ENCODE results near the gene ECT2. TPM values are rescaled to one million over a fixed set of nuclear protein-coding genes. Genes with fewer than 3 reads are reported as not detected.
"Not testable (repeated sequence)": the region's sequence is repeated elsewhere in the genome, so short reads cannot be mapped to it uniquely, and the experiment has no call there.

ECT2 gene
- total and polyA plus RNA-seq, 7 donors = 1.9 to 6.9 (median 2.2) TPM

DNA sequence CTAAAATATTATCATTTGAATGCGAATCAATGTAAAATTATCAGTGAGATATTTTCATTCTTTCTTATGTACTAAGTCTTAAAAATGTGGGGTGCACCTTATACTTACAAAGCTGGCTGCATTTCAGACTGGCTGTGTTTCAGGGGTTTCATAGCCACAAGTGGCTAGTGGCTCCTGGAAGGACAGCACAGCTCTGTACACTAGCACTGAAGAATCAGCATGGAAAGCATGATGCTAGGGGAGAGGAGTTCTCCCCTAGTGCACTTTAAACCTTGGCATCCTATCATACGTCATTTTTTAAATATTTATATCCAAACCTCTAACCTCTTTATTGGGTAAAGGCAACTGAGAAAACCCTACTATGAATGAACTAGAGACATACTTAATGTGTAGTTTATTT is 66.4 kb downstream of the ECT2 start:
- Histone ChIP-seq H3K4me3 (no peak overlapping the region), H3K27ac (no peak overlapping the region), H3K9me3 (no peaks in the 10 kb centered on the region), H3K27me3 (ENCODE audit: insufficient read depth in 3 of 3, low read length in 2 of 3) (no peaks in the 10 kb centered on the region), H3K4me1 (no peaks in the 10 kb centered on the region), H3K36me3 (ENCODE audit: insufficient read depth in 1 of 2, low read depth in 1 of 2) (no peaks in the 10 kb centered on the region)
- no peak for ATAC-seq
- WGBS, 3 donors = 91 to 94% (median 92%) methylated on average over 2 of the region's 2 CpGs
- intact Hi-C loops (cut with DNase I) = no loop called here
- TF ChIP-seq, protein P1, sequence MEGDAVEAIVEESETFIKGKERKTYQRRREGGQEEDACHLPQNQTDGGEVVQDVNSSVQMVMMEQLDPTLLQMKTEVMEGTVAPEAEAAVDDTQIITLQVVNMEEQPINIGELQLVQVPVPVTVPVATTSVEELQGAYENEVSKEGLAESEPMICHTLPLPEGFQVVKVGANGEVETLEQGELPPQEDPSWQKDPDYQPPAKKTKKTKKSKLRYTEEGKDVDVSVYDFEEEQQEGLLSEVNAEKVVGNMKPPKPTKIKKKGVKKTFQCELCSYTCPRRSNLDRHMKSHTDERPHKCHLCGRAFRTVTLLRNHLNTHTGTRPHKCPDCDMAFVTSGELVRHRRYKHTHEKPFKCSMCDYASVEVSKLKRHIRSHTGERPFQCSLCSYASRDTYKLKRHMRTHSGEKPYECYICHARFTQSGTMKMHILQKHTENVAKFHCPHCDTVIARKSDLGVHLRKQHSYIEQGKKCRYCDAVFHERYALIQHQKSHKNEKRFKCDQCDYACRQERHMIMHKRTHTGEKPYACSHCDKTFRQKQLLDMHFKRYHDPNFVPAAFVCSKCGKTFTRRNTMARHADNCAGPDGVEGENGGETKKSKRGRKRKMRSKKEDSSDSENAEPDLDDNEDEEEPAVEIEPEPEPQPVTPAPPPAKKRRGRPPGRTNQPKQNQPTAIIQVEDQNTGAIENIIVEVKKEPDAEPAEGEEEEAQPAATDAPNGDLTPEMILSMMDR (IDR thresholded peaks at IDR 0.05) = no peak
- DNase-seq = no peak

DNA sequence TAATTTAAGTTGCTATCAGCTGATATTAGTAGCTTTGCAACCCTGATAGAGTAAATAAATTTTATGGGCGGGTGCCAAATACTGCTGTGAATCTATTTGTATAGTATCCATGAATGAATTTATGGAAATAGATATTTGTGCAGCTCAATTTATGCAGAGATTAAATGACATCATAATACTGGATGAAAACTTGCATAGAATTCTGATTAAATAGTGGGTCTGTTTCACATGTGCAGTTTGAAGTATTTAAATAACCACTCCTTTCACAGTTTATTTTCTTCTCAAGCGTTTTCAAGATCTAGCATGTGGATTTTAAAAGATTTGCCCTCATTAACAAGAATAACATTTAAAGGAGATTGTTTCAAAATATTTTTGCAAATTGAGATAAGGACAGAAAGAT is 70.0 kb downstream of the ECT2 start:
- H3K27me3 ChIP-seq (ENCODE audit: insufficient read depth in 3 of 3, low read length in 2 of 3) = no peaks in the 10 kb centered on the region
- TF ChIP-seq, protein P1 (IDR thresholded peaks at IDR 0.05) = no peak

DNA sequence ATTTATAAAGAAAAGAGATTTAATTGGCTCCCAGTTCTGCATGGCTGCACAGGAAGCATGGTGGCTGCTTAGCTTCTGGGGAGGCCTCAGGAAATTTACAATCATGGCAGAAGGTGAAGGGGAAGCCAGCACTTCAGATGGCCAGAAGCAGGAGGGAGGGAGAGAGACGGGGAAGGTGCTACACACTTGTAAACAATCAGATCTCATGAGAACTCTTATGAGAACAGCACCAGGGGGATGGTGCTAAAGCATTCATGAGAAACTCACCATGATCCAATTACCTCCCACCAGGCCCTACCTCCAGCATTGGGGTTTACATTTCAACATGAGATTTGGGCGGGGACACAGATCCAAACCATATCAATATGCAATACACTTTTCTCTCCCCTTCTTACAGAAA is 73.7 kb downstream of the ECT2 start:
- H3K27ac ChIP-seq = no peak overlapping the region
- no peaks in the 10 kb centered on the region for H3K27me3 ChIP-seq (ENCODE audit: insufficient read depth in 3 of 3, low read length in 2 of 3)
- intact Hi-C loops (cut with DNase I) = no loop called here
- no peak for ATAC-seq
- H3K36me3 ChIP-seq (ENCODE audit: insufficient read depth in 1 of 2, low read depth in 1 of 2) = no peaks in the 10 kb centered on the region
- TF ChIP-seq, protein P1 (IDR thresholded peaks at IDR 0.05) = no peak
- DNase-seq = no peak
- no peaks in the 10 kb centered on the region for H3K4me1 ChIP-seq
- WGBS, 3 donors = 76 to 92% (median 84%) methylated on average over 2 of the region's 2 CpGs
- no peaks in the 10 kb centered on the region for H3K9me3 ChIP-seq
- H3K4me3 ChIP-seq = no peak overlapping the region

More for the DNA sequence above, 70.0 kb downstream of the ECT2 start:
- intact Hi-C loops (cut with DNase I) = no loop called here
- ATAC-seq = no peak
- no peak for DNase-seq
- Histone ChIP-seq H3K4me1 (no peaks in the 10 kb centered on the region), H3K36me3 (ENCODE audit: insufficient read depth in 1 of 2, low read depth in 1 of 2) (no peaks in the 10 kb centered on the region), H3K27ac (no peak overlapping the region), H3K9me3 (no peaks in the 10 kb centered on the region), H3K4me3 (no peak overlapping the region)
- 42 to 45% (median 43%) methylated on average over 2 of the region's 2 CpGs for WGBS, 3 donors

DNA sequence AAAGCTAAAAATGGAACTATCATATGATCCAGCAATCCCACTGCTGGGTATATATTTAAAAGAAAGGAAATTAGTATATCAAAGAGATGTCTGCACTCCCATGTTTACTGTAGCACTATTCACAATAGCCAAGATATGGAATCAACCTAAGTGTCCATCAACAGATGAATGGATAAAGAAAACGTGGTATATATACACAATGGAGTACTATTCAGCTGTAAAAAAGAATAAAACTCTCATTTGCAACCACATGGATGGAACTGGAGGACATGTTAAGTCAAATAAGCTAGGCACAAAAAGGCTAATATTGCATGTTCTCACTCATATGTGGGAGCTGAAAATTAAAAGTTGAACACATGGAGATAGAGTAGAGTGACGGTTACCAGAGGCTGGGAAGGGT is 76.7 kb downstream of the ECT2 start:
- ATAC-seq; intact Hi-C loops (cut with DNase I); H3K4me3 ChIP-seq; H3K27ac ChIP-seq; H3K4me1 ChIP-seq; H3K27me3 ChIP-seq (ENCODE audit: insufficient read depth in 3 of 3, low read length in 2 of 3); H3K9me3 ChIP-seq; DNase-seq; H3K36me3 ChIP-seq (ENCODE audit: insufficient read depth in 1 of 2, low read depth in 1 of 2): not testable (repeated sequence)
- WGBS, 3 donors = 94 to 99% (median 97%) methylated on average over 2 of the region's 2 CpGs

DNA sequence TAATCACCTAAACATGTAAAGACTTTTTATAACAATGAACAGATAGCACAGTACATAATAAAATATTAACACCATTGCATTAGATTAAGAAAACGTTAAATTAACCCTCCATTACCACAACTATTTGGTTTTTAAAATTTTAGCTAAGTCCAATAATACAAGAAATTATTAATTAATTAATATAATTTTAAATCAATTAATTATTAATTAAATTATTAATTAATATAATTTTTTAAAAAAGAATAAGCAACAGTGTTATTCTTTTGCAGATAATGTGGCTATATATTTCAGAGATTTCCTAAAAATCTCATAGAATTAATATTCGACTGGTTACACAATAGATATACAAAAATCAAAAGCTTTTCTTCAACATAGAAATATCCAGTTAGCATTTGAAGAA is 82.5 kb downstream of the ECT2 start:
- ATAC-seq (no peak), DNase-seq (no peak)
- TF ChIP-seq, protein P1 (IDR thresholded peaks at IDR 0.05) = no peak
- Histone ChIP-seq H3K27me3 (ENCODE audit: insufficient read depth in 3 of 3, low read length in 2 of 3) (peaks cover 0 to 4% (median 0%) of the 10 kb centered on the region in 3 donors), H3K4me1 (no peaks in the 10 kb centered on the region), H3K4me3 (no peak overlapping the region), H3K36me3 (ENCODE audit: insufficient read depth in 1 of 2, low read depth in 1 of 2) (no peaks in the 10 kb centered on the region), H3K9me3 (no peaks in the 10 kb centered on the region), H3K27ac (no peak overlapping the region)
- intact Hi-C loops (cut with DNase I) = no loop called here
- WGBS, 3 donors = 91 to 98% (median 93%) methylated on average over 2 of the region's 2 CpGs
